ENCODE data around the gene ELOVL1.

DNA sequence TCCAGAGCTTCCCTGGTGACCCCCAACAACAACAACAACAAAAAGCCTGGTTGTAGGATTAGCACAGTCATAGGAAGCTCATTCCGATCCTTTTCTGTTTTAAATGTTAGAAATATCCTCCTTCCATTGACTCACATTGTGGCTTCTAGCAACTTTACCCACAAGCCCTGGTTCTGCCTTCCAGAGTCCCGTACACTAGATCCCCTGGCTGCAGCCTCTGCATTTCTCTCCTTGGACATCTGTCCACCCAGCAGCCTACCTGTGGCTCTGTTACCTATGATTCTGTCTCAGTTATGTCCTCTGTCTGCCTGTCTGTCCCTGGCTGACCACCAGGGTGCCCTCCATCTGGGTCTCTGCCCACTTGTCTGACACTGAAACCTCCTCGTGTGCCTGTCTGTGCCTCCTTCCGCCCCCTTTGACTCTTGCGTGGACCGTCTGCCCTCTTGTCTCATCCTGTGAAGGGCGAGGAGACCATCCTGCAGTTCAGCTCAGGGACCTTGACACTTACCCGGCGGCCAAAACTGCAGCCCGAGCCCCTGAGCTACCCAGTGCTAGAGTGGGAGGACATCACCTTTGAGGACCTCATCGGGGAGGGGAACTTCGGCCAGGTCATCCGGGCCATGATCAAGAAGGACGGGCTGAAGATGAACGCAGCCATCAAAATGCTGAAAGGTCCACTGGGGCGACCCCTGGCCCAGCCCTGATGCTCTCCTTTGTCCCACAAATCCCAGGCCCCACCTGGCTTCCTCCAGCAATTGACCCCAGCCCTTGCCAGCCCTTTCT is 50.9 kb downstream of the ELOVL1 start:
- TF ChIP-seq, protein P1, sequence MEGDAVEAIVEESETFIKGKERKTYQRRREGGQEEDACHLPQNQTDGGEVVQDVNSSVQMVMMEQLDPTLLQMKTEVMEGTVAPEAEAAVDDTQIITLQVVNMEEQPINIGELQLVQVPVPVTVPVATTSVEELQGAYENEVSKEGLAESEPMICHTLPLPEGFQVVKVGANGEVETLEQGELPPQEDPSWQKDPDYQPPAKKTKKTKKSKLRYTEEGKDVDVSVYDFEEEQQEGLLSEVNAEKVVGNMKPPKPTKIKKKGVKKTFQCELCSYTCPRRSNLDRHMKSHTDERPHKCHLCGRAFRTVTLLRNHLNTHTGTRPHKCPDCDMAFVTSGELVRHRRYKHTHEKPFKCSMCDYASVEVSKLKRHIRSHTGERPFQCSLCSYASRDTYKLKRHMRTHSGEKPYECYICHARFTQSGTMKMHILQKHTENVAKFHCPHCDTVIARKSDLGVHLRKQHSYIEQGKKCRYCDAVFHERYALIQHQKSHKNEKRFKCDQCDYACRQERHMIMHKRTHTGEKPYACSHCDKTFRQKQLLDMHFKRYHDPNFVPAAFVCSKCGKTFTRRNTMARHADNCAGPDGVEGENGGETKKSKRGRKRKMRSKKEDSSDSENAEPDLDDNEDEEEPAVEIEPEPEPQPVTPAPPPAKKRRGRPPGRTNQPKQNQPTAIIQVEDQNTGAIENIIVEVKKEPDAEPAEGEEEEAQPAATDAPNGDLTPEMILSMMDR (IDR thresholded peaks at IDR 0.05) = no peak
- TF ChIP-seq POLR2A (IDR thresholded peaks at IDR 0.05) = no peak

Data from esophagus squamous epithelium (tissue), 4 donors.